ENCODE measurements around the gene INSIG1.

GRCh38 chr7:155289107-155289506, 8.6 kb upstream of the INSIG1 start:
- TF ChIP-seq CTCF (IDR thresholded peaks at IDR 0.05; ENCODE audit: extremely low read depth in 1 of 2, insufficient read depth in 1 of 2, low read depth in 1 of 2, low read length in 2 of 2) (no peak), POLR2A (IDR thresholded peaks at IDR 0.05; ENCODE audit: low read depth, low read length) (no peak), EZH2 (IDR thresholded peaks at IDR 0.05; ENCODE audit: borderline replicate concordance, low read depth, low read length, severe bottlenecking) (no peak), MAX (IDR thresholded peaks at IDR 0.05; ENCODE audit: insufficient read depth, insufficient read length) (no peak)
